ENCODE data around the gene B3GNT8. TPM values are rescaled to one million over a fixed set of nuclear protein-coding genes. Genes with fewer than 3 reads are reported as not detected.

Gene B3GNT8
- total RNA-seq, 1 experiment from 2014 or later: 0.10 TPM

DNA sequence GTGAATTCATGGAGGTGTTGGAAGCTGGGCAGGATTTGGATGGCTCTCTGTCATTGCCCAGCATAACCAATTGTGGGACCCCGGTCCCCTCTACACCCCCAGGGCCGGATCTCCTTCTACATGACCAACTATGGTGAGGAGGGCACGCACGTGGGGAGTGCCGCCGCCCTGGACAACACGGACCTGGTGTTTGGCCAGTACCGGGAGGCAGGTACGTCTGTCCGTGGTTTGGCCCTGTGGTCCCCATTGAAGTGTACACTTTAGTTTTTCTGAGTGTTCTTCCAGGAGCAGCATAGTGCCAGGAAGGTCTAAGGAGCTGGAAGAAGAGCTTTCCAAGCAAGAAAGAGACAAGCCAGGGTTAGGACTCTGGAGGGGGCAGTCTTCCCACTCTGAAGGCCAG is 13.2 kb downstream of the B3GNT8 start:
- CTCF ChIA-PET: no interaction called here
- H3K4me3 ChIP-seq (ENCODE audit: low read depth in 2 of 2, low read length in 2 of 2): no peak overlapping the region
- H3K27ac ChIP-seq (ENCODE audit: low read length): no peak overlapping the region
- TF ChIP-seq SIN3A (IDR thresholded peaks at IDR 0.05; ENCODE audit: borderline replicate concordance, insufficient read depth, low read depth, low read length) (no peak), TCF7L2 (IDR thresholded peaks at IDR 0.05; ENCODE audit: low read depth, low read length) (no peak), POLR2AphosphoS5 (IDR thresholded peaks at IDR 0.05; ENCODE audit: low read depth, low read length) (no peak)
- TF ChIP-seq, protein P1, sequence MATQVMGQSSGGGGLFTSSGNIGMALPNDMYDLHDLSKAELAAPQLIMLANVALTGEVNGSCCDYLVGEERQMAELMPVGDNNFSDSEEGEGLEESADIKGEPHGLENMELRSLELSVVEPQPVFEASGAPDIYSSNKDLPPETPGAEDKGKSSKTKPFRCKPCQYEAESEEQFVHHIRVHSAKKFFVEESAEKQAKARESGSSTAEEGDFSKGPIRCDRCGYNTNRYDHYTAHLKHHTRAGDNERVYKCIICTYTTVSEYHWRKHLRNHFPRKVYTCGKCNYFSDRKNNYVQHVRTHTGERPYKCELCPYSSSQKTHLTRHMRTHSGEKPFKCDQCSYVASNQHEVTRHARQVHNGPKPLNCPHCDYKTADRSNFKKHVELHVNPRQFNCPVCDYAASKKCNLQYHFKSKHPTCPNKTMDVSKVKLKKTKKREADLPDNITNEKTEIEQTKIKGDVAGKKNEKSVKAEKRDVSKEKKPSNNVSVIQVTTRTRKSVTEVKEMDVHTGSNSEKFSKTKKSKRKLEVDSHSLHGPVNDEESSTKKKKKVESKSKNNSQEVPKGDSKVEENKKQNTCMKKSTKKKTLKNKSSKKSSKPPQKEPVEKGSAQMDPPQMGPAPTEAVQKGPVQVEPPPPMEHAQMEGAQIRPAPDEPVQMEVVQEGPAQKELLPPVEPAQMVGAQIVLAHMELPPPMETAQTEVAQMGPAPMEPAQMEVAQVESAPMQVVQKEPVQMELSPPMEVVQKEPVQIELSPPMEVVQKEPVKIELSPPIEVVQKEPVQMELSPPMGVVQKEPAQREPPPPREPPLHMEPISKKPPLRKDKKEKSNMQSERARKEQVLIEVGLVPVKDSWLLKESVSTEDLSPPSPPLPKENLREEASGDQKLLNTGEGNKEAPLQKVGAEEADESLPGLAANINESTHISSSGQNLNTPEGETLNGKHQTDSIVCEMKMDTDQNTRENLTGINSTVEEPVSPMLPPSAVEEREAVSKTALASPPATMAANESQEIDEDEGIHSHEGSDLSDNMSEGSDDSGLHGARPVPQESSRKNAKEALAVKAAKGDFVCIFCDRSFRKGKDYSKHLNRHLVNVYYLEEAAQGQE (IDR thresholded peaks at IDR 0.05; ENCODE audit: insufficient read depth in 1 of 2, low read depth in 2 of 2, low read length in 1 of 2): no peak
- TF ChIP-seq, protein P2, sequence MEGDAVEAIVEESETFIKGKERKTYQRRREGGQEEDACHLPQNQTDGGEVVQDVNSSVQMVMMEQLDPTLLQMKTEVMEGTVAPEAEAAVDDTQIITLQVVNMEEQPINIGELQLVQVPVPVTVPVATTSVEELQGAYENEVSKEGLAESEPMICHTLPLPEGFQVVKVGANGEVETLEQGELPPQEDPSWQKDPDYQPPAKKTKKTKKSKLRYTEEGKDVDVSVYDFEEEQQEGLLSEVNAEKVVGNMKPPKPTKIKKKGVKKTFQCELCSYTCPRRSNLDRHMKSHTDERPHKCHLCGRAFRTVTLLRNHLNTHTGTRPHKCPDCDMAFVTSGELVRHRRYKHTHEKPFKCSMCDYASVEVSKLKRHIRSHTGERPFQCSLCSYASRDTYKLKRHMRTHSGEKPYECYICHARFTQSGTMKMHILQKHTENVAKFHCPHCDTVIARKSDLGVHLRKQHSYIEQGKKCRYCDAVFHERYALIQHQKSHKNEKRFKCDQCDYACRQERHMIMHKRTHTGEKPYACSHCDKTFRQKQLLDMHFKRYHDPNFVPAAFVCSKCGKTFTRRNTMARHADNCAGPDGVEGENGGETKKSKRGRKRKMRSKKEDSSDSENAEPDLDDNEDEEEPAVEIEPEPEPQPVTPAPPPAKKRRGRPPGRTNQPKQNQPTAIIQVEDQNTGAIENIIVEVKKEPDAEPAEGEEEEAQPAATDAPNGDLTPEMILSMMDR (IDR thresholded peaks at IDR 0.05): no peak
- no peaks in the 10 kb centered on the region for H3K9me3 ChIP-seq (ENCODE audit: control insufficient read depth, insufficient read depth, low read depth, low read length)
- H3K36me3 ChIP-seq (ENCODE audit: control insufficient read depth, insufficient read depth, low read length): no peaks in the 10 kb centered on the region
- POLR2A ChIA-PET: no interaction called here
- no TSS peak for BruUV-seq (replicated peaks)
- no peaks in the 10 kb centered on the region for H3K27me3 ChIP-seq (ENCODE audit: control insufficient read depth, insufficient read depth, low read length)
- intact Hi-C loops (cut with micrococcal nuclease; ENCODE audit: unreplicated experiment) (no loop called here), in situ Hi-C loops (cut with HindIII; ENCODE audit: low pct_unique_long_range_greater_than_20kb, low sequenced_read_pairs) (no loop called here)
- DNase-seq (ENCODE audit: low read depth, low spot score) (no peak), ATAC-seq (no peak)
- H3K4me1 ChIP-seq (ENCODE audit: control insufficient read depth, insufficient read depth, low read length): no peaks in the 10 kb centered on the region

DNA sequence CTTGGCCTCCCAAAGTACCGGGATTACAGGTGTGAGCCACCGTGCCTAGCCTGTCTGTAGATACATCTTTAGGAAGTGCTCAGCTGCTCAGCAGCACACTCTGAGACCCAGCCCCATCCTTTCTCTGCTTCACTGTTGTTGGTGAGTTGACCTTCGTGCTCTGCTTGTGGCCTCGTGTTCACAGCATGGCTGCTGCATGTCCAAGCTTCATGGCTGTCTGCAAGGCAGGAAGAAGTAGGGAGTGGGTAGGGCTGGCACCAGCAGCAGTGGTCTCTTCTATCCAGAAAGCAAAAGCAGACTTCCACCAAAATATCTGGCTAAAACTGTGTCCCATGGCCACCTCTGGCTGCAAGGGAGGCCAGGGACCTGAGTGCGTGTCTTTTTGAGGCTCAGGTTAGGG is 14.2 kb downstream of the B3GNT8 start:
- H3K27me3 ChIP-seq (ENCODE audit: control insufficient read depth, insufficient read depth, low read length): no peaks in the 10 kb centered on the region
- TF ChIP-seq TCF7L2 (IDR thresholded peaks at IDR 0.05; ENCODE audit: low read depth, low read length): no peak
- TF ChIP-seq, protein P2 (IDR thresholded peaks at IDR 0.05): no peak
- no peak for TF ChIP-seq SIN3A (IDR thresholded peaks at IDR 0.05; ENCODE audit: borderline replicate concordance, insufficient read depth, low read depth, low read length)
- TF ChIP-seq, protein P1 (IDR thresholded peaks at IDR 0.05; ENCODE audit: insufficient read depth in 1 of 2, low read depth in 2 of 2, low read length in 1 of 2): no peak
- TF ChIP-seq POLR2AphosphoS5 (IDR thresholded peaks at IDR 0.05; ENCODE audit: low read depth, low read length): no peak
- no peaks in the 10 kb centered on the region for H3K4me1 ChIP-seq (ENCODE audit: control insufficient read depth, insufficient read depth, low read length)
- CTCF ChIA-PET: no interaction called here
- no peak overlapping the region for H3K27ac ChIP-seq (ENCODE audit: low read length)
- POLR2A ChIA-PET: no interaction called here
- no peaks in the 10 kb centered on the region for H3K36me3 ChIP-seq (ENCODE audit: control insufficient read depth, insufficient read depth, low read length)
- ATAC-seq (no peak), DNase-seq (ENCODE audit: low read depth, low spot score) (no peak)
- no TSS peak for BruUV-seq (replicated peaks)
- in situ Hi-C loops (cut with HindIII; ENCODE audit: low pct_unique_long_range_greater_than_20kb, low sequenced_read_pairs) (no loop called here), intact Hi-C loops (cut with micrococcal nuclease; ENCODE audit: unreplicated experiment) (no loop called here)
- no peak overlapping the region for H3K4me3 ChIP-seq (ENCODE audit: low read depth in 2 of 2, low read length in 2 of 2)
- H3K9me3 ChIP-seq (ENCODE audit: control insufficient read depth, insufficient read depth, low read depth, low read length): no peaks in the 10 kb centered on the region
